OCI-LY1 (cell line): Measurements from ENCODE around the gene ITPK1.

Experiments
- H2AFZ ChIP-seq: fragments of 200-600 bp; sonication (generic), shearing (Covaris generic); 2 replicates; pipeline ENCODE4 v1.6.0; 2014; ENCODE audit warnings: antibody characterized with exemption, mild to moderate bottlenecking, low read length
- H3F3A ChIP-seq: fragments of 200-600 bp; sonication (generic), shearing (Covaris generic); 2 replicates; pipeline ENCODE4 v1.6.0; 2014; ENCODE audit warnings: mild to moderate bottlenecking, antibody characterized with exemption, low read length, moderate library complexity; ENCODE audit not compliant: insufficient read depth
- H3K27ac ChIP-seq: fragments of 200-600 bp; sonication (generic); 2 replicates; pipeline ENCODE4 v1.5.1; 2014; ENCODE audit warnings: low read length, mixed run types, mild to moderate bottlenecking, low read depth; ENCODE audit not compliant: poor library complexity, severe bottlenecking
- H3K27me3 ChIP-seq: fragments of 200-600 bp; sonication (generic); 2 replicates; pipeline ENCODE4 v1.6.0; 2014; ENCODE audit warnings: antibody characterized with exemption, mild to moderate bottlenecking, low read length, moderate library complexity; ENCODE audit not compliant: insufficient read depth
- H3K36me3 ChIP-seq: fragments of 200-600 bp; sonication (generic); 2 replicates; pipeline ENCODE4 v1.6.1; 2014; ENCODE audit warnings: mild to moderate bottlenecking, antibody characterized with exemption, low read length, moderate library complexity, mixed read lengths; ENCODE audit not compliant: insufficient read depth
- H3K4me1 ChIP-seq: fragments of 200-600 bp; sonication (generic); 2 replicates; pipeline ENCODE4 v1.5.1; 2014; ENCODE audit warnings: mild to moderate bottlenecking, low read length, moderate library complexity; ENCODE audit not compliant: insufficient read depth, severe bottlenecking
- H3K4me2 ChIP-seq: fragments of 200-600 bp; sonication (generic), shearing (Covaris generic); 2 replicates; pipeline ENCODE4 v1.6.1; 2014; ENCODE audit warnings: low read length
- H3K4me3 ChIP-seq: fragments of 200-600 bp; sonication (generic); 2 replicates; pipeline ENCODE4 v1.5.1; 2014; ENCODE audit warnings: low read length, low read depth, mild to moderate bottlenecking, mixed read lengths; ENCODE audit not compliant: poor library complexity, severe bottlenecking
- H3K79me2 ChIP-seq: fragments of 200-600 bp; shearing (Covaris generic); 2 replicates; pipeline ENCODE4 v1.6.1; 2016; ENCODE audit warnings: mixed run types, low read length, mixed read lengths; ENCODE audit not compliant: insufficient read depth
- H3K9ac ChIP-seq: fragments of 200-600 bp; sonication (generic), shearing (Covaris generic); 2 replicates; pipeline ENCODE4 v1.6.1; 2014; ENCODE audit warnings: mild to moderate bottlenecking, low read length, mixed read lengths
- H3K9me2 ChIP-seq: fragments of 200-600 bp; sonication (generic), shearing (Covaris generic); 2 replicates; pipeline ENCODE4 v1.6.1; 2014; ENCODE audit warnings: low read depth, mild to moderate bottlenecking, low read length, mixed read lengths
- H3K9me3 ChIP-seq: fragments of 200-600 bp; shearing (Covaris generic); 2 replicates; pipeline ENCODE4 v1.6.1; 2014; ENCODE audit warnings: low read length, mixed read lengths
- H4K20me1 ChIP-seq: fragments of 200-600 bp; sonication (generic), shearing (Covaris generic); 2 replicates; pipeline ENCODE4 v1.6.0; 2016; ENCODE audit warnings: mild to moderate bottlenecking, low read length; ENCODE audit not compliant: insufficient read depth
- CTCF ChIP-seq: fragments of 200-600 bp; sonication (generic), shearing (Covaris generic); IDR thresholded peaks from 2 replicates; pipeline ENCODE4 v1.5.1; 2017; ENCODE audit warnings: mild to moderate bottlenecking, antibody characterized with exemption, low read length, moderate library complexity, mixed read lengths
- EZH2 ChIP-seq: fragments of 200-600 bp; sonication (generic), shearing (Covaris generic); IDR thresholded peaks from 2 replicates; pipeline ENCODE4 v1.8.0; 2017; ENCODE audit warnings: borderline replicate concordance, mixed run types, mild to moderate bottlenecking, antibody characterized with exemption, low read length, moderate library complexity, mixed read lengths

ITPK1 gene

GRCh38 chr14:93060841-93061240, 54.9 kb downstream of the ITPK1 start:
- peaks cover 6% of the 10 kb centered on the region for H3K4me1 ChIP-seq
- no peaks in the 10 kb centered on the region for H3F3A ChIP-seq
- no peaks in the 10 kb centered on the region for H3K27me3 ChIP-seq
- no peak overlapping the region for H3K4me2 ChIP-seq
- H3K27ac ChIP-seq = no peak overlapping the region
- no peak for TF ChIP-seq EZH2
- no peak for TF ChIP-seq CTCF
- no peaks in the 10 kb centered on the region for H4K20me1 ChIP-seq
- no peak overlapping the region for H3K4me3 ChIP-seq
- no peaks in the 10 kb centered on the region for H3K9me3 ChIP-seq
- H3K9ac ChIP-seq = no peak overlapping the region
- no peaks in the 10 kb centered on the region for H3K36me3 ChIP-seq
- no peak overlapping the region for H2AFZ ChIP-seq
- H3K79me2 ChIP-seq = no peaks in the 10 kb centered on the region
- H3K9me2 ChIP-seq = no peaks in the 10 kb centered on the region

- Histone ChIP-seq H3K4me3 (no peak overlapping the region), H3K9ac (no peak overlapping the region), H3K9me2 (no peaks in the 10 kb centered on the region), H3K4me1 (no peaks in the 10 kb centered on the region), H3K9me3 (no peaks in the 10 kb centered on the region), H2AFZ (no peak overlapping the region), H3K4me2 (no peak overlapping the region), H3K27ac (no peak overlapping the region), H4K20me1 (no peaks in the 10 kb centered on the region), H3K36me3 (no peaks in the 10 kb centered on the region), H3F3A (no peaks in the 10 kb centered on the region), H3K79me2 (no peaks in the 10 kb centered on the region), H3K27me3 (no peaks in the 10 kb centered on the region)
- TF ChIP-seq EZH2 = no peak
- TF ChIP-seq CTCF = no peak
Measured at GRCh38 chr14:93059917-93060545, 55.7 kb downstream of the ITPK1 start.

GRCh38 chr14:93059260-93059659, 56.5 kb downstream of the ITPK1 start:
- Histone ChIP-seq H3F3A (no peaks in the 10 kb centered on the region), H3K4me3 (no peak overlapping the region), H3K9me3 (no peaks in the 10 kb centered on the region), H3K36me3 (no peaks in the 10 kb centered on the region), H3K27ac (no peak overlapping the region), H3K9me2 (no peaks in the 10 kb centered on the region), H3K4me1 (no peaks in the 10 kb centered on the region), H3K9ac (no peak overlapping the region), H4K20me1 (no peaks in the 10 kb centered on the region), H2AFZ (no peak overlapping the region), H3K79me2 (no peaks in the 10 kb centered on the region), H3K4me2 (no peak overlapping the region), H3K27me3 (no peaks in the 10 kb centered on the region)
- TF ChIP-seq EZH2 (no peak), CTCF (no peak)
